Fibroblast of villous mesenchyme (primary cell): ENCODE results near the gene HCFC1R1. TPM values are rescaled to one million over a fixed set of nuclear protein-coding genes. Genes with fewer than 3 reads are reported as not detected.

Experiments used
- DNase-seq: peaks from one replicate; pipeline ENCODE4 v3.0.0-alpha.2; 2010; ENCODE audit warnings: low read depth
- H3K4me3 ChIP-seq: 2 replicates; pipeline ENCODE4 v1.5.1; 2011; ENCODE audit warnings: low read depth, mild to moderate bottlenecking, low read length
- total RNA-seq: library from RNA; depleted of rRNA; stranded (reverse); fragments of >200 nt; gene quantifications from 2 replicates; pipeline ENCODE4 v1.2.3, GENCODE V29; 2012
- TF ChIP-seq, protein P1 (sequence below): IDR thresholded peaks from 2 replicates; pipeline ENCODE4 v1.5.1; 2012; ENCODE audit warnings: low read depth, mild to moderate bottlenecking, low read length; ENCODE audit not compliant: insufficient read depth

Gene HCFC1R1
- total RNA-seq, 1 donor: 28.1 TPM

DNA sequence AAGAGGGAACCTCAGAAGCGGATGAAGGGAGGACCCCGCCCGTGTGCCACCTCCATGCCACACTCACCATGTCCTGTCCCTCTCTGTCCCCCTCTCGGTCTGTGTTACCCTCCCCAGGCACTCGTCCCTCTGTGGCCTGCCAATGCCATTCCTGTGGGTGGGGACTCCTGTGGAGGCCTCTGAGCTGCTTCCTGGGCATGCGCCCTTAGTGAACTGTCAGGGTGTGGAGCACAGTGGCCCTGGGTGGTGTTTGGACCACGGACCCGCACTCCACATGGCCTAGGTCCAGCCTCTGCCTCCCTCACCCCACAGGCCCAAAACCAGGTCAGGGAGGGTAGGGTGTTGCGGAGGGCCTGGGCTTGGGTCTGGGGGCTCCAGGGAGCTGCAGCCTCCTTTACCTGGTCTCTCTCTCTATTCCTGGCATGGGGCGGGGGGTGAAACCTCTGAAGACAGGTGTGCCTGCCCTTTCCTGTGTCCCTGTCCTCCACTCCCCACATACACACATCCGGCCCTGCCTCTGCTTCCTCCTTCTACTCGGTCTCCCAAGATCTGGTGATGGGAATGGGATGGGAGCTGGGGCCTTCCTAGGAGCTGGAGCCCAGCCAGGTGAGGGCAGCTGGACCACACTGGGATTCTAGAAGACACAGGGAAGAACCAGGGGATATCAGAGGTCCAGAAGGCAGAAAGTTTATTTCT, 32.0 kb downstream of the HCFC1R1 start:
- H3K4me3 ChIP-seq: no peak overlapping the region
- DNase-seq: no peak
- TF ChIP-seq, protein P1, sequence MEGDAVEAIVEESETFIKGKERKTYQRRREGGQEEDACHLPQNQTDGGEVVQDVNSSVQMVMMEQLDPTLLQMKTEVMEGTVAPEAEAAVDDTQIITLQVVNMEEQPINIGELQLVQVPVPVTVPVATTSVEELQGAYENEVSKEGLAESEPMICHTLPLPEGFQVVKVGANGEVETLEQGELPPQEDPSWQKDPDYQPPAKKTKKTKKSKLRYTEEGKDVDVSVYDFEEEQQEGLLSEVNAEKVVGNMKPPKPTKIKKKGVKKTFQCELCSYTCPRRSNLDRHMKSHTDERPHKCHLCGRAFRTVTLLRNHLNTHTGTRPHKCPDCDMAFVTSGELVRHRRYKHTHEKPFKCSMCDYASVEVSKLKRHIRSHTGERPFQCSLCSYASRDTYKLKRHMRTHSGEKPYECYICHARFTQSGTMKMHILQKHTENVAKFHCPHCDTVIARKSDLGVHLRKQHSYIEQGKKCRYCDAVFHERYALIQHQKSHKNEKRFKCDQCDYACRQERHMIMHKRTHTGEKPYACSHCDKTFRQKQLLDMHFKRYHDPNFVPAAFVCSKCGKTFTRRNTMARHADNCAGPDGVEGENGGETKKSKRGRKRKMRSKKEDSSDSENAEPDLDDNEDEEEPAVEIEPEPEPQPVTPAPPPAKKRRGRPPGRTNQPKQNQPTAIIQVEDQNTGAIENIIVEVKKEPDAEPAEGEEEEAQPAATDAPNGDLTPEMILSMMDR: no peak

DNA sequence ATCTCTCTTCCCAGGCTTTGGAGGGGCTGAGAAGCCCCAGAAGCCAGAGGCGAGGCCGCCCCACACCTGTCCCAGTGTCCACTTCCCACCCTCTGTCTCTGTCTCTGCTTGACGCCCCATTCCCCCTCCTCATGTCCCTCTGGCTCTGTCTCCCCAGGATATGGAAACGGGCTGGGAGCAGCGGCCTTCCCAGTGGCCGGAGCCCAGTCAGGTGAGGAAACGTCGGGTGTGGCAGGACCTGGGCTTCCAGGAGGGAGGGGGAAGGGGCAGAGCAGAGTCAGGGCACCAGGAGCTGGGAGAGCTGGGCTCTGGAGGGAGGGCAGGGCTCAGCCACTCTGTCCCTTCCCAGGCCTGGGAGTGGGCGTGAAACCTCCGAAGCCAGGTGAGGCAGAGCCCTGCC, 32.9 kb downstream of the HCFC1R1 start:
- H3K4me3 ChIP-seq: no peak overlapping the region
- no peak for DNase-seq

DNA sequence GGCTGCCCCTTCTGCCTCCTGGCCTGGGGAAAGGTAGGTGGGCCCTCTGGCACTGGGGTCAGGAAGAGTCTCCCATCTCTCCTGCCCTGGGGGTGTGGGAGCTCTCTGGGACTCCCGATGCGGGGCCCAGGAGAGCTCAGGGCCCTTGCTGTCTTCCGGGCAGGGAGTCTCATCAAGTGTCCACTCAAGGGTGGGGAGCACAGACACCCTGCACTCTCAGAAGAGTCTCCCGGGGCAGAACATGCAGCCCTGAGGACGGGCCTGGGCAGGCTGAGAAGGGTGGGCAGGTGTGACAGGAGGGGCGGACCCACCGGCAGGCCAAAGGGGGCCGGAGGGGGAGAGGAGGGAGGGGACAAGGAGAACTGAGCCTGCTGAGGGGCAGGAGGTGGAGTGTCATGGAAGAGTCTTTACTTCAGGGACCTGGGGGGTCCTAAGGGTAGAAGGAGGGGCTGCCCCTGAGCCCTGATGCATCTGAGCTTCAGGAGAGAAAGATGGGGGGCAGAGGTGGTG, 35.1 kb downstream of the HCFC1R1 start:
- TF ChIP-seq, protein P1: no peak
- no peak overlapping the region for H3K4me3 ChIP-seq
- no peak for DNase-seq

More for the DNA sequence above, 32.9 kb downstream of the HCFC1R1 start:
- TF ChIP-seq, protein P1: no peak

DNA sequence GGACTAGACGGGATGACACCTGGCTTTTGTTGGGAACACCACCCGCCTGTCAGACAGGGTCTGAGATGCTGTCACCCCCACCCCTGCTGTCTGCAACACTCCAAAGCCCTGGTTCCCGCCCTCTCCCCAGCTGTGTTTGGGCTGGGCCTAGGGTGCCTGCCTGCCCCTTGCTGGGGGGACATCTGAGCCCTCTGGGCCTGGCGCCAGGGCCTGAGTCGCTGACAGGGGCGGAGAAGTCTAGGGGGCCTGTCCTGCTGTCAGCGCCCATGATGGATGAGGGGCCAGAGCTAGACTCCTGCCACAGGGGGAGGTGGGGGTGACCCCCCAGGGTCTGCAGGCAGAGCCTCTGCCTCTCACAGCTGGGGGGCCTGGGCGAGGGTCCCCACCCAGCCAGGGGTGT, 35.9 kb downstream of the HCFC1R1 start:
- H3K4me3 ChIP-seq: no peak overlapping the region
- TF ChIP-seq, protein P1: no peak
- no peak for DNase-seq

DNA sequence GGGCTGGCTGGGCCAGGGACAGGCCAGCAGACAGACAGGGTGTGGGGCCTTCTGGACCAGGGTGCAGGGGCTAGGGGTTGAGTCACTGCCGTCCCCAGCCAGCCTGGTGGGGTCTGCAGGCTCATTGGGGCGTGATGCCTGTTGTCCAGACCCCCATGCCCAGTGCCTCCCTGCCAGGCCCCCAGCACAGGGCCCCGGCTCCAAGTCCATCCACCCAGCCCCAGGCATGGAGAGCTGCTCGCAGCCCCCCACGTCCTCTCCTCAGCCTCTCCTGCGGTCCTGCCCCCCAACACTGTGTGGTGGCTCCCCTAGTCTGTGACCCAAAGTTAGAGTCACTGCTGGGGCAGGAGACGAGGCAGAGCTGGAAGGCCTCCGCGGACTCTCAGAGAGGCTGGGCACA, 36.5 kb downstream of the HCFC1R1 start:
- TF ChIP-seq, protein P1: no peak
- no peak for DNase-seq

DNA sequence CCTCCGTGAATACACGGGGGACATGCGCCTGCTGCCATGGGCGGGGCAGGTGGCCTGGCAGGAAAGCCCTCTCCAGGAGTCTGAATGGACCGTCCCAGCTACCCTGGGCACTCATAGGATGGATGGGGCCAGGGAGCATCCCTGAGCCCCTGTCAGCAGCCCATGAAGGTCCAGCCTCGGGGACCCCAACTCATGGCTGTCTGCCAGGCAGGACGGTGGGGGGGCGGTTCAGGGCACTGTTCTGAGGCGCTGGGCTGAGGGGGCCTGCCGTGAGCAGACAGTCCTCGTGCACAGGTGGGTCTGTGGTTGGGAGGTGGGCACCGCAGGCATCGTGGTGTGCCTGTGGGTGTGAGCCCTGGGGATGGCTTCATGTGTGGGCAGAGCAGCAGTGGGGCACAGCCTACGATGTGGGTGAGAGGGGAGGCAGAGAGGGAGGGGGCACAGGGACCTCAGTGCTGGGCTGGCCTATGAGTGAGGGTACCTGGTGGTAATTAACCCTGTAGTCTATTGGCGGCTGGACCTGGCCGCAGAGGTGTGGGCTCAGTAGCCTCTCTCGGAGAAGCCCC, 37.0 kb downstream of the HCFC1R1 start:
- H3K4me3 ChIP-seq: no peak overlapping the region
- TF ChIP-seq, protein P1: no peak
- DNase-seq: no peak

More for the DNA sequence above, 36.5 kb downstream of the HCFC1R1 start:
- no peak overlapping the region for H3K4me3 ChIP-seq
